ENCODE measurements around the gene CYP1A2.

Gene CYP1A2

GRCh38 chr15:74793135-74794028, 44.7 kb downstream of the CYP1A2 start:
- peak; percentile 15 for TF ChIP-seq CTCF (IDR thresholded peaks at IDR 0.05; ENCODE audit: low read depth, low read length, missing control alignments)
- no peak for DNase-seq (ENCODE audit: extremely low read depth, low read depth)
- no peak overlapping the region for H3K4me3 ChIP-seq (replicated peaks; ENCODE audit: low read depth, low read length)

GRCh38 chr15:74794248-74794969, 45.8 kb downstream of the CYP1A2 start:
- DNase-seq (ENCODE audit: extremely low read depth, low read depth), result no peak
- TF ChIP-seq CTCF (IDR thresholded peaks at IDR 0.05; ENCODE audit: low read depth, low read length, missing control alignments), result no peak
- H3K4me3 ChIP-seq (replicated peaks; ENCODE audit: low read depth, low read length), result no peak overlapping the region

- no peak overlapping the region for H3K4me3 ChIP-seq (replicated peaks; ENCODE audit: low read depth, low read length)
- no peak for DNase-seq (ENCODE audit: extremely low read depth, low read depth)
- TF ChIP-seq CTCF (IDR thresholded peaks at IDR 0.05; ENCODE audit: low read depth, low read length, missing control alignments), result no peak
Observed at GRCh38 chr15:74794970-74795349, 46.3 kb downstream of the CYP1A2 start.

- DNase-seq (ENCODE audit: extremely low read depth, low read depth), result no peak
- no peak for TF ChIP-seq CTCF (IDR thresholded peaks at IDR 0.05; ENCODE audit: low read depth, low read length, missing control alignments)
- H3K4me3 ChIP-seq (replicated peaks; ENCODE audit: low read depth, low read length), result no peak overlapping the region
Observed at GRCh38 chr15:74795966-74796625, 47.5 kb downstream of the CYP1A2 start.

- no peak overlapping the region for H3K4me3 ChIP-seq (replicated peaks; ENCODE audit: low read depth, low read length)
- no peak for TF ChIP-seq CTCF (IDR thresholded peaks at IDR 0.05; ENCODE audit: low read depth, low read length, missing control alignments)
- DNase-seq (ENCODE audit: extremely low read depth, low read depth), result no peak
Observed at GRCh38 chr15:74798388-74799254, 50.0 kb downstream of the CYP1A2 start.

GRCh38 chr15:74799255-74799855, 50.7 kb downstream of the CYP1A2 start:
- DNase-seq (ENCODE audit: extremely low read depth, low read depth), result no peak
- H3K4me3 ChIP-seq (replicated peaks; ENCODE audit: low read depth, low read length), result no peak overlapping the region
- no peak for TF ChIP-seq CTCF (IDR thresholded peaks at IDR 0.05; ENCODE audit: low read depth, low read length, missing control alignments)
